ENCODE measurements around the gene HYDIN. TPM values are rescaled to one million over a fixed set of nuclear protein-coding genes. Genes with fewer than 3 reads are reported as not detected.

The HYDIN gene
- total and polyA plus RNA-seq, 2 experiments from 2014 or later, result 3.1 to 7.7 TPM

DNA sequence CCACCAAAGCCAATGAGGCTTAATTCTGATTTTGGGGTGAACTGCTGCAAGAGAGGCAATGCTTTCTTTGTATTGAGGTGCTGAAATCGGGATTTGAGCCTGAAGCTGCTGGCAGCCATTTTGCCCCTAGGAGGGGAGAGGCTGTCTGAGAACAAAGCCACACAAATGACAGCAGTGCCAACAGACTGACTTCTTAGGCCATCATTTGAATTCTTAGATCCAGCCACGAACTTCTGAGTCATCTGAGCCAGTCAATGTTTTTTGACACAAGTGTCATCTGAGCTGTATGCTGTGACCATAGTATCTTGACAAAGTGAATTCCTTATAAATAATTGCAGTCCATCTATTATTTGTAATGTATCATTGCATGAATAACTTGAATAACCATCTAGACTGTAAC lies 29.0 kb downstream of the HYDIN start (continued):
- TF ChIP-seq EZH2phosphoT487 (IDR thresholded peaks at IDR 0.05; ENCODE audit: unreplicated experiment), result no peak
- TF ChIP-seq, protein P1, sequence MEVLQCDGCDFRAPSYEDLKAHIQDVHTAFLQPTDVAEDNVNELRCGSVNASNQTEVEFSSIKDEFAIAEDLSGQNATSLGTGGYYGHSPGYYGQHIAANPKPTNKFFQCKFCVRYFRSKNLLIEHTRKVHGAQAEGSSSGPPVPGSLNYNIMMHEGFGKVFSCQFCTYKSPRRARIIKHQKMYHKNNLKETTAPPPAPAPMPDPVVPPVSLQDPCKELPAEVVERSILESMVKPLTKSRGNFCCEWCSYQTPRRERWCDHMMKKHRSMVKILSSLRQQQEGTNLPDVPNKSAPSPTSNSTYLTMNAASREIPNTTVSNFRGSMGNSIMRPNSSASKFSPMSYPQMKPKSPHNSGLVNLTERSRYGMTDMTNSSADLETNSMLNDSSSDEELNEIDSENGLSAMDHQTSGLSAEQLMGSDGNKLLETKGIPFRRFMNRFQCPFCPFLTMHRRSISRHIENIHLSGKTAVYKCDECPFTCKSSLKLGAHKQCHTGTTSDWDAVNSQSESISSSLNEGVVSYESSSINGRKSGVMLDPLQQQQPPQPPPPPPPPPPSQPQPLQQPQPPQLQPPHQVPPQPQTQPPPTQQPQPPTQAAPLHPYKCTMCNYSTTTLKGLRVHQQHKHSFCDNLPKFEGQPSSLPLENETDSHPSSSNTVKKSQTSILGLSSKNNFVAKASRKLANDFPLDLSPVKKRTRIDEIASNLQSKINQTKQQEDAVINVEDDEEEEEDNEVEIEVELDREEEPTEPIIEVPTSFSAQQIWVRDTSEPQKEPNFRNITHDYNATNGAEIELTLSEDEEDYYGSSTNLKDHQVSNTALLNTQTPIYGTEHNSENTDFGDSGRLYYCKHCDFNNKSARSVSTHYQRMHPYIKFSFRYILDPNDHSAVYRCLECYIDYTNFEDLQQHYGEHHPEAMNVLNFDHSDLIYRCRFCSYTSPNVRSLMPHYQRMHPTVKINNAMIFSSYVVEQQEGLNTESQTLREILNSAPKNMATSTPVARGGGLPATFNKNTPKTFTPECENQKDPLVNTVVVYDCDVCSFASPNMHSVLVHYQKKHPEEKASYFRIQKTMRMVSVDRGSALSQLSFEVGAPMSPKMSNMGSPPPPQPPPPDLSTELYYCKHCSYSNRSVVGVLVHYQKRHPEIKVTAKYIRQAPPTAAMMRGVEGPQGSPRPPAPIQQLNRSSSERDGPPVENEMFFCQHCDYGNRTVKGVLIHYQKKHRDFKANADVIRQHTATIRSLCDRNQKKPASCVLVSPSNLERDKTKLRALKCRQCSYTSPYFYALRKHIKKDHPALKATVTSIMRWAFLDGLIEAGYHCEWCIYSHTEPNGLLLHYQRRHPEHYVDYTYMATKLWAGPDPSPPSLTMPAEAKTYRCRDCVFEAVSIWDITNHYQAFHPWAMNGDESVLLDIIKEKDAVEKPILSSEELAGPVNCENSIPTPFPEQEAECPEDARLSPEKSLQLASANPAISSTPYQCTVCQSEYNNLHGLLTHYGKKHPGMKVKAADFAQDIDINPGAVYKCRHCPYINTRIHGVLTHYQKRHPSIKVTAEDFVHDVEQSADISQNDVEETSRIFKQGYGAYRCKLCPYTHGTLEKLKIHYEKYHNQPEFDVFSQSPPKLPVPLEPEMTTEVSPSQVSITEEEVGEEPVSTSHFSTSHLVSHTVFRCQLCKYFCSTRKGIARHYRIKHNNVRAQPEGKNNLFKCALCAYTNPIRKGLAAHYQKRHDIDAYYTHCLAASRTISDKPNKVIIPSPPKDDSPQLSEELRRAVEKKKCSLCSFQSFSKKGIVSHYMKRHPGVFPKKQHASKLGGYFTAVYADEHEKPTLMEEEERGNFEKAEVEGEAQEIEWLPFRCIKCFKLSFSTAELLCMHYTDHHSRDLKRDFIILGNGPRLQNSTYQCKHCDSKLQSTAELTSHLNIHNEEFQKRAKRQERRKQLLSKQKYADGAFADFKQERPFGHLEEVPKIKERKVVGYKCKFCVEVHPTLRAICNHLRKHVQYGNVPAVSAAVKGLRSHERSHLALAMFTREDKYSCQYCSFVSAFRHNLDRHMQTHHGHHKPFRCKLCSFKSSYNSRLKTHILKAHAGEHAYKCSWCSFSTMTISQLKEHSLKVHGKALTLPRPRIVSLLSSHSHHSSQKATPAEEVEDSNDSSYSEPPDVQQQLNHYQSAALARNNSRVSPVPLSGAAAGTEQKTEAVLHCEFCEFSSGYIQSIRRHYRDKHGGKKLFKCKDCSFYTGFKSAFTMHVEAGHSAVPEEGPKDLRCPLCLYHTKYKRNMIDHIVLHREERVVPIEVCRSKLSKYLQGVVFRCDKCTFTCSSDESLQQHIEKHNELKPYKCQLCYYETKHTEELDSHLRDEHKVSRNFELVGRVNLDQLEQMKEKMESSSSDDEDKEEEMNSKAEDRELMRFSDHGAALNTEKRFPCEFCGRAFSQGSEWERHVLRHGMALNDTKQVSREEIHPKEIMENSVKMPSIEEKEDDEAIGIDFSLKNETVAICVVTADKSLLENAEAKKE (CRISPR knock-in tag; IDR thresholded peaks at IDR 0.05), result no peak

DNA sequence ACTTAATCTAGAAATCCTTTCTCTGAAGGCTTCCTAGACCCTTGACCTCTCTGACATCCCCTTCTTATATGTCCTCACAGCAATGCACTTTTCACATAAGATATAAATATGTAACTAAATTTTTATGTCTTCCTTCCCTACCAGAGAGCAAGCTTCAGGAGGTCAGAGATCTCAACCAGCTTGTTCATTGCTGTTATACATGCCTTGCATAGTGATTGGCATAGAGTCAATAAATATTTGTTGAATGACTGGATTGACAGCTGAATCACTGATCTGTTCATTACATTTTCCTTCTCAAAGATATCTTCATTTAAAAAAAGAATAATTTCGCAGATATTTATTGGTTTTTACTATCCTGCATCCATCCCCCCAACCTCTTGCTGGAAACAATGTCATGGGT lies 29.5 kb downstream of the HYDIN start:
- ATAC-seq, result no peak
- no peak overlapping the region for H3K4me3 ChIP-seq
- no peak overlapping the region for H2AFZ ChIP-seq
- no peaks in the 10 kb centered on the region for H3K36me3 ChIP-seq (ENCODE audit: insufficient read depth)
- no peak overlapping the region for H3K4me2 ChIP-seq
- no peaks in the 10 kb centered on the region for H3K79me2 ChIP-seq (replicated peaks; ENCODE audit: insufficient read depth)
- H4K20me1 ChIP-seq (replicated peaks; ENCODE audit: insufficient read depth), result no peaks in the 10 kb centered on the region
- H3K27me3 ChIP-seq (ENCODE audit: insufficient read depth), result no peaks in the 10 kb centered on the region
- Mint-ChIP-seq H3K36me3 (ENCODE audit: low read depth) (no peaks in the 10 kb centered on the region; the same call in 1 of the 3 replicates), H3K27ac (no peak overlapping the region), H3K27me3 (ENCODE audit: insufficient read depth, low read depth, poor library complexity) (no peaks in the 10 kb centered on the region), H3K4me3 (no peak overlapping the region), H3K9me3 (peaks cover 9% of the 10 kb centered on the region; the same call in 2 of the 3 replicates), H3K4me1 (peaks cover 3% of the 10 kb centered on the region; the same call in 1 of the 3 replicates)
- no peaks in the 10 kb centered on the region for H3K4me1 ChIP-seq (ENCODE audit: insufficient read depth)
- H3K9me2 ChIP-seq (ENCODE audit: insufficient read depth), result peaks cover 12% of the 10 kb centered on the region; the same call in 1 of the 2 replicates
- H3K27ac ChIP-seq (ENCODE audit: low read depth), result no peak overlapping the region
- no peaks in the 10 kb centered on the region for H3F3A ChIP-seq (replicated peaks; ENCODE audit: low read depth)
- no peak for DNase-seq (ENCODE audit: low spot score)
- TF ChIP-seq, protein P1 (CRISPR knock-in tag; IDR thresholded peaks at IDR 0.05), result no peak
- TF ChIP-seq JUNB (IDR thresholded peaks at IDR 0.05; ENCODE audit: unreplicated experiment), result no peak
- TF ChIP-seq CREB1 (CRISPR knock-in tag; IDR thresholded peaks at IDR 0.05; ENCODE audit: low read depth), result no peak
- TF ChIP-seq EZH2 (IDR thresholded peaks at IDR 0.05; ENCODE audit: low read depth, unreplicated experiment), result no peak
- TF ChIP-seq STAT1 (IDR thresholded peaks at IDR 0.05; ENCODE audit: unreplicated experiment), result no peak

Data from GM23338 (cell line).